Right lobe of liver (tissue), 4 donors: ENCODE data around the gene HCN3.
"Not testable (repeated sequence)": the region's sequence is repeated elsewhere in the genome, so short reads cannot be mapped to it uniquely, and the experiment has no call there.

Source experiments
- CTCF ChIP-seq, 4 donors: fragments of 200-600 bp in 3 of 4; fragments of 450-650 bp in 1 of 4; IDR thresholded peaks; one replicate each; pipeline versions ENCODE4 v1.5.1 to v1.8.0; 2016 to 2022; ENCODE audit warnings: antibody characterized with exemption in 4 of 4, mild to moderate bottlenecking in 2 of 4
- POLR2A ChIP-seq: fragments of 450-650 bp; IDR thresholded peaks from one replicate; pipeline ENCODE4 v1.6.1; 2017; ENCODE audit warnings: antibody characterized with exemption, mild to moderate bottlenecking
- donor health status: DM: no; HTN: no; CAD: no.
- donor health status: DM: no; HTN: no; CAD: no.
- donor health status: DM: no; HTN: yes; CAD: no.

DNA sequence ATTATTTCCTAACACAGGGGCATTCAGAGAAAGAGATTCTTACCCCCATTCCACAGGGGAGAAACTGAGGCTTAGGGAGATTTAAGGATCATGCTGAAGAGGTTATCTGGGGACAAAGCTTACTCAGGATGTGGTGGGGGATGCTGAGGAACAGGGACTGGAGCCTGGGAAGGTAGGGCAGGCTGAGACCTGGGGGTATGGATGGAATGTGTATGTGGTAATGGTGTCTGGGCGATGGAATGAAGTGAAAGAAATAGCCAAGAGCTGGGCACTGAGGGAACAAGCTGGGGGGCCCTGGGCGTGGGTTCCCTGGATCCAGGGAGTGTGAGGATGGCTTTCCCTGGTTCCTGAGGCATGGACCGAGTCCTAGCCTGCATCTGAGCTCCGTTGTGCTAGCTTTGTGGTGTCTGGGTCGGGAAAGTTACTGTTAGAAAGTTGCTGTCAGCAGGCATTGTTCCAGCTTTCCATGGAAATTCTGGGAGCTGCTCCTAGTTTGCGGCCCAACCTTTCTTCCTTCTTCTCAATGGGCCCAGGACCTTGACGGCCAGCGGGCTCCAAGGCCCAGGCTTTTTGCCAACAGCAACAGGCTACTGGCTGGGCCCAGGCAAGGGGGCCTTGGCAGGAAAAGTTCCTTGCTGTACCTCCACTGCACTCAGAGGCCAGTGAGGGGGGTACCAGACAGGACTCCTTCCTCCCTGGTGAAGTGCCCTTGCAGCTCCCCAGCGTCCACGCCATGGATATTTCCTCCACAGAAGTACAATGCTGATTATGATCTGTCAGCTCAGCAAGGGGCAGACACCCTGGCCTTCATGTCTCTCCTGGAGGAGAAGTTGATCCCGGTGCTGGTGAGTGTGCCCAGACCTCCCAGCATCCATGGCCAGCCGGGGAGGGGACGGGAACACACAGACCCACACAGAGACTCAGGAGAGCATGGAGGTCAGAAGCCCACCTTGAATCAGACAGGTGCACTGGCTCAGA is 45.0 kb upstream of the HCN3 start:
- TF ChIP-seq CTCF (IDR thresholded peaks at IDR 0.05); POLR2A: not testable (repeated sequence)
